HCT116 (cell line): ENCODE results near the gene CCNL2. TPM values are rescaled to one million over a fixed set of nuclear protein-coding genes. Genes with fewer than 3 reads are reported as not detected.
A peak's percentile ranks its signal among the peaks of the same experiment; 100 is the strongest.

Experiments
- ATAC-seq: fragments of 200-7000 bp; cut with Tn5 transposase; 2 replicates; pipeline ENCODE4 v1.9.1; 2020; ENCODE audit warnings: mild to moderate bottlenecking, moderate library complexity
- BruUV-seq: library from RNA; stranded (reverse); fragments of 400-500 nt; replicated peaks from 2 replicates; lab custom pipeline; 2021; lab: Mats Ljungman, UMichigan
- CTCF ChIA-PET: fragments of 300-600 bp; sonication (Branson Sonifier 250); formaldehyde crosslinking; loops from one replicate; lab custom pipeline; 2021; ENCODE audit warnings: antibody characterized with exemption; lab: Charles Lee
- POLR2A ChIA-PET: fragments of 300-600, 350-600 bp; sonication (Branson Sonifier 250); formaldehyde crosslinking; loops from one replicate; lab custom pipeline; 2021; ENCODE audit warnings: antibody characterized with exemption; lab: Charles Lee
- RAD21 ChIA-PET, 2 experiments: fragments of 300-600 bp; sonication (Branson Sonifier 250); formaldehyde crosslinking; loops; one replicate each; lab custom pipeline; 2023; ENCODE audit warnings: low total read pairs in 2 of 2; ENCODE audit not compliant: uncharacterized antibody in 2 of 2, unreplicated experiment in 2 of 2, low non-redundant PET in 1 of 2; lab: Charles Lee
- DNase-seq: peaks from one replicate; pipeline ENCODE4 v3.0.0-alpha.2; 2010; ENCODE audit warnings: low read depth, low spot score
- H2AFZ ChIP-seq: fragments of 200-600 bp; shearing (Covaris generic), sonication (generic); 2 replicates; pipeline ENCODE4 v1.6.1; 2017; ENCODE audit warnings: low read depth, mixed run types, mixed read lengths, antibody characterized with exemption, low read length; ENCODE audit not compliant: poor library complexity, severe bottlenecking
- H3K27ac ChIP-seq: 2 replicates; pipeline ENCODE4 v1.5.1; 2012; ENCODE audit warnings: low read depth, low read length
- H3K27me3 ChIP-seq: fragments of 200-600 bp; sonication (generic); 2 replicates; pipeline ENCODE4 v1.6.1; 2016; ENCODE audit warnings: mixed run types, low read length, mixed read lengths; ENCODE audit not compliant: insufficient read depth
- H3K36me3 ChIP-seq, 2 experiments: fragments of 200-500 bp in 1 of 2; fragments of 200-600 bp in 1 of 2; sonication (Bioruptor generic) in 1 of 2; sonication (generic) in 1 of 2; 2 replicates each; pipeline versions ENCODE4 v1.5.1 to v1.6.1; 2014 to 2016; ENCODE audit warnings: low read length in 2 of 2, inconsistent platforms in 1 of 2, mixed read lengths in 1 of 2, mixed run types in 1 of 2; ENCODE audit not compliant: insufficient read depth in 2 of 2, control insufficient read depth in 1 of 2
- H3K4me1 ChIP-seq, 2 experiments: fragments of 200-600 bp in 1 of 2; sonication (generic) in 1 of 2; 2 replicates each; pipeline versions ENCODE4 v1.5.1 to v1.6.1; 2012 to 2017; ENCODE audit warnings: low read length in 2 of 2, inconsistent platforms in 1 of 2, mild to moderate bottlenecking in 1 of 2, mixed read lengths in 1 of 2, mixed run types in 1 of 2, moderate library complexity in 1 of 2; ENCODE audit not compliant: insufficient read depth in 2 of 2, control insufficient read depth in 1 of 2
- H3K4me2 ChIP-seq: fragments of 200-600 bp; sonication (generic); 2 replicates; pipeline ENCODE4 v1.6.1; 2017; ENCODE audit warnings: mixed run types, low read length, mixed read lengths
- H3K4me3 ChIP-seq, 2 experiments: fragments of 200-600 bp in 1 of 2; sonication (generic) in 1 of 2; replicated peaks in 1 of 2; 2 replicates each; pipeline ENCODE4 v1.5.1; 2011 to 2016; ENCODE audit warnings: low read length in 2 of 2, control low read depth in 1 of 2, low read depth in 1 of 2, mild to moderate bottlenecking in 1 of 2, mixed read lengths in 1 of 2, mixed run types in 1 of 2
- H3K79me2 ChIP-seq: fragments of 200-600 bp; sonication (generic); 2 replicates; pipeline ENCODE4 v1.6.1; 2017; ENCODE audit warnings: mild to moderate bottlenecking, mixed run types, low read length, moderate library complexity, mixed read lengths; ENCODE audit not compliant: insufficient read depth
- H3K9ac ChIP-seq: fragments of 200-600 bp; sonication (generic); 2 replicates; pipeline ENCODE4 v1.6.1; 2016; ENCODE audit warnings: low read length, mixed read lengths
- H3K9me2 ChIP-seq: fragments of 200-600 bp; sonication (generic), shearing (Covaris generic); 2 replicates; pipeline ENCODE4 v1.6.1; 2017; ENCODE audit warnings: mixed run types, mild to moderate bottlenecking, moderate library complexity; ENCODE audit not compliant: insufficient read depth
- H3K9me3 ChIP-seq, 2 experiments: fragments of 200-500 bp in 1 of 2; fragments of 200-600 bp in 1 of 2; sonication (Bioruptor generic) in 1 of 2; sonication (generic) in 1 of 2; 2 replicates each; pipeline ENCODE4 v1.6.1; 2014 to 2017; ENCODE audit warnings: low read length in 2 of 2, mixed read lengths in 2 of 2, inconsistent platforms in 1 of 2, low read depth in 1 of 2, mild to moderate bottlenecking in 1 of 2, mixed run types in 1 of 2, moderate library complexity in 1 of 2; ENCODE audit not compliant: control insufficient read depth in 1 of 2, insufficient read depth in 1 of 2
- H4K20me1 ChIP-seq: fragments of 200-600 bp; sonication (generic), shearing (Covaris generic); 2 replicates; pipeline ENCODE4 v1.6.1; 2017; ENCODE audit warnings: mixed run types, mild to moderate bottlenecking, moderate library complexity; ENCODE audit not compliant: insufficient read depth
- CBX3 ChIP-seq: IDR thresholded peaks from 2 replicates; pipeline ENCODE4 v1.6.1; 2012; ENCODE audit warnings: low read depth
- EGR1 ChIP-seq: IDR thresholded peaks from 2 replicates; pipeline ENCODE4 v1.6.1; 2012; ENCODE audit warnings: low read depth
- ELF1 ChIP-seq: IDR thresholded peaks from 2 replicates; pipeline ENCODE4 v1.6.1; 2012; ENCODE audit warnings: low read depth, borderline replicate concordance
- POLR2AphosphoS5 ChIP-seq: IDR thresholded peaks from 2 replicates; pipeline ENCODE4 v1.6.1; 2011; ENCODE audit warnings: mild to moderate bottlenecking, low read depth, low read length, moderate library complexity
- SP1 ChIP-seq: IDR thresholded peaks from 2 replicates; pipeline ENCODE4 v1.6.1; 2012; ENCODE audit warnings: low read depth
- YY1 ChIP-seq: IDR thresholded peaks from 2 replicates; pipeline ENCODE4 v1.6.1; 2011; ENCODE audit warnings: low read length, low read depth, moderate library complexity, mild to moderate bottlenecking; ENCODE audit not compliant: insufficient replicate concordance; ENCODE audit errors: extremely low read depth
- ZNF274 ChIP-seq: fragments of 200-500 bp; sonication (Bioruptor generic); IDR thresholded peaks from 2 replicates; pipeline ENCODE4 v1.6.1; 2014; ENCODE audit warnings: mild to moderate bottlenecking, low read depth, low read length, inconsistent platforms
- intact Hi-C: fragments of 100-400 bp; cut with micrococcal nuclease; formaldehyde crosslinking; loops from 2 replicates; pipeline ENCODE4 v1.10.0; 2022
- total RNA-seq: library from RNA; stranded (reverse); gene quantifications from one replicate; pipeline ENCODE4 v1.2.1, GENCODE V29; 2021; ENCODE audit not compliant: unreplicated experiment
- TF ChIP-seq, protein P1 (sequence below), 3 experiments: fragments of 200-600 bp in 1 of 3; sonication (generic) in 1 of 3; IDR thresholded peaks in 2 of 3; conservative IDR thresholded peaks in 1 of 3; 2 replicates each; pipeline ENCODE4 v1.5.1; 2012 to 2017; ENCODE audit warnings: low read depth in 2 of 3, low read length in 2 of 3, antibody characterized with exemption in 1 of 3, borderline replicate concordance in 1 of 3, control low read depth in 1 of 3, mild to moderate bottlenecking in 1 of 3, mixed read lengths in 1 of 3, mixed run types in 1 of 3, moderate library complexity in 1 of 3; ENCODE audit not compliant: insufficient read depth in 1 of 3
- TF ChIP-seq, protein P2 (sequence below): IDR thresholded peaks from 2 replicates; pipeline ENCODE4 v1.6.1; 2012

CCNL2 gene
- total RNA-seq, 1 experiment from 2014 or later, result 173 TPM

DNA sequence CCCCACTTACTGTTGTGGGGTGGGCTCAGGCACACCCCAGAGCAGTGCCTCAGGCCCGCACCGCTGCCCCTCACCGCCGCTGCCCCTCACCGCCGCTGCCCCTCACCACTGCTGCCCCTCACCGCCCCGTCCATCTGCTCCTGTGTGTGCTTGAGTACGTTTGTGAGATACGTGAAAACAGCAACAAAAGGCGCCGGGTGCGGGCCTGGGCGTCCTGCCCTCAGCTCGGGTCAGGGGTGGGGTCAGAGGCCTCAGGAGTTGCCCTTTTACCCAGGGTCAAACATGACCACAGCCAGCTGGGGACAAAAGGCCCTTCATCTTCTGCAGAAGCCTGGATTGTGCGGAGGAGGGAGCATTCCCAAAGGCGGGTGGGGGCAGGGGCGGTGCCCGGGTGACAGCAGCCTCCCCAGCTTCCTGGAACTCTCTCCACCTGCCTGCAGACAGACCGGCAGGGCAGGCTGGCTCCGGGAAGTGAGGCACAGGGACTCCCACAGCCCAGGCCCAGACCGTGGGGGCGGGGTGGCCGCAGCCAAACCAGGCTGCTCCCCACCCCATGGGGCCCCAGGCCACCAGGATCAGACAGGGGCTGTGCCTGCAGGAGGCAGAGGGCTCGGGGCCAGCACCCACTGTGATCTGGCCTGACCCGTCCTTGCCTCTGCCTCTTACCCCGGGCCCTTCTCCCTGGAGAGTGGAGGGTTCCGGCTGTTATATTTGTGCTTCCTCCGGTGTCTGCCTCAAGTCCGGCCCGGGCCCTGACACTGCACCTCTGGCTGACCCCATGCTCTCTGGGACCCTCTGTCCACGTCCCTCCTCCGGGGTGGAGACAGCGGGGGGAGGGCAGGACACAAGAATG is 34.0 kb upstream of the CCNL2 start:
- TF ChIP-seq YY1 (peak; percentile 41), POLR2AphosphoS5 (peak; percentile 87), ZNF274 (no peak), CBX3 (no peak), SP1 (no peak), ELF1 (no peak), EGR1 (no peak)
- TF ChIP-seq, protein P1, sequence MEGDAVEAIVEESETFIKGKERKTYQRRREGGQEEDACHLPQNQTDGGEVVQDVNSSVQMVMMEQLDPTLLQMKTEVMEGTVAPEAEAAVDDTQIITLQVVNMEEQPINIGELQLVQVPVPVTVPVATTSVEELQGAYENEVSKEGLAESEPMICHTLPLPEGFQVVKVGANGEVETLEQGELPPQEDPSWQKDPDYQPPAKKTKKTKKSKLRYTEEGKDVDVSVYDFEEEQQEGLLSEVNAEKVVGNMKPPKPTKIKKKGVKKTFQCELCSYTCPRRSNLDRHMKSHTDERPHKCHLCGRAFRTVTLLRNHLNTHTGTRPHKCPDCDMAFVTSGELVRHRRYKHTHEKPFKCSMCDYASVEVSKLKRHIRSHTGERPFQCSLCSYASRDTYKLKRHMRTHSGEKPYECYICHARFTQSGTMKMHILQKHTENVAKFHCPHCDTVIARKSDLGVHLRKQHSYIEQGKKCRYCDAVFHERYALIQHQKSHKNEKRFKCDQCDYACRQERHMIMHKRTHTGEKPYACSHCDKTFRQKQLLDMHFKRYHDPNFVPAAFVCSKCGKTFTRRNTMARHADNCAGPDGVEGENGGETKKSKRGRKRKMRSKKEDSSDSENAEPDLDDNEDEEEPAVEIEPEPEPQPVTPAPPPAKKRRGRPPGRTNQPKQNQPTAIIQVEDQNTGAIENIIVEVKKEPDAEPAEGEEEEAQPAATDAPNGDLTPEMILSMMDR (IDR thresholded peaks at IDR 0.05 in 2 of 3, conservative IDR thresholded peaks at IDR 0.05 in 1 of 3; ENCODE audit: borderline replicate concordance in 1 of 3, insufficient read depth in 1 of 3, low read depth in 2 of 3, low read length in 2 of 3), result no peak
- TF ChIP-seq, protein P2, sequence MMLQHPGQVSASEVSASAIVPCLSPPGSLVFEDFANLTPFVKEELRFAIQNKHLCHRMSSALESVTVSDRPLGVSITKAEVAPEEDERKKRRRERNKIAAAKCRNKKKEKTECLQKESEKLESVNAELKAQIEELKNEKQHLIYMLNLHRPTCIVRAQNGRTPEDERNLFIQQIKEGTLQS, result no peak
- CTCF ChIA-PET, result interaction anchor here (0.6 to 1.1 kb wide), 2 partner anchors 31 to 58 kb away, joined by 3 to 4 read pairs; partner anchors contain the start of gene AURKAIP1
- no peaks in the 10 kb centered on the region for H3K9me3 ChIP-seq
- no peaks in the 10 kb centered on the region for H3K36me3 ChIP-seq
- no peak for DNase-seq
- H3K79me2 ChIP-seq, result peaks cover 33% of the 10 kb centered on the region; the same call in 1 of the 2 replicates
- POLR2A ChIA-PET, result interaction anchor here (0.5 to 1.7 kb wide), 7 partner anchors 9 to 109 kb away, joined by 3 to 5 read pairs (median 3); partner anchors contain the start of genes AURKAIP1 and CCNL2
- intact Hi-C loops, result loop anchor here (2.0 kb wide), 1 partner anchor 26 kb away; the partner anchor contains the start of gene MRPL20
- no peaks in the 10 kb centered on the region for H3K9me2 ChIP-seq
- H3K27me3 ChIP-seq, result no peaks in the 10 kb centered on the region
- H3K9ac ChIP-seq, result peak overlapping the region; percentile 88
- no peak overlapping the region for H2AFZ ChIP-seq
- H3K27ac ChIP-seq, result peak overlapping the region; percentile 99
- RAD21 ChIA-PET, result interaction anchor here in 1 of 2 experiments (1.4 kb wide), 1 partner anchor 27 kb away, joined by 3 read pairs; no protein-coding TSS in a partner anchor
- peak overlapping the region; percentile 99 for H3K4me2 ChIP-seq
- peak; percentile 68 for ATAC-seq
- no peaks in the 10 kb centered on the region for H4K20me1 ChIP-seq
- peaks cover 45 to 67% of the 10 kb centered on the region in 2 experiments for H3K4me1 ChIP-seq
- peak overlapping the region; percentile 80 to 92 for H3K4me3 ChIP-seq
- no TSS peak for BruUV-seq
